Measurements from ENCODE around the gene CISH.

Gene CISH

DNA sequence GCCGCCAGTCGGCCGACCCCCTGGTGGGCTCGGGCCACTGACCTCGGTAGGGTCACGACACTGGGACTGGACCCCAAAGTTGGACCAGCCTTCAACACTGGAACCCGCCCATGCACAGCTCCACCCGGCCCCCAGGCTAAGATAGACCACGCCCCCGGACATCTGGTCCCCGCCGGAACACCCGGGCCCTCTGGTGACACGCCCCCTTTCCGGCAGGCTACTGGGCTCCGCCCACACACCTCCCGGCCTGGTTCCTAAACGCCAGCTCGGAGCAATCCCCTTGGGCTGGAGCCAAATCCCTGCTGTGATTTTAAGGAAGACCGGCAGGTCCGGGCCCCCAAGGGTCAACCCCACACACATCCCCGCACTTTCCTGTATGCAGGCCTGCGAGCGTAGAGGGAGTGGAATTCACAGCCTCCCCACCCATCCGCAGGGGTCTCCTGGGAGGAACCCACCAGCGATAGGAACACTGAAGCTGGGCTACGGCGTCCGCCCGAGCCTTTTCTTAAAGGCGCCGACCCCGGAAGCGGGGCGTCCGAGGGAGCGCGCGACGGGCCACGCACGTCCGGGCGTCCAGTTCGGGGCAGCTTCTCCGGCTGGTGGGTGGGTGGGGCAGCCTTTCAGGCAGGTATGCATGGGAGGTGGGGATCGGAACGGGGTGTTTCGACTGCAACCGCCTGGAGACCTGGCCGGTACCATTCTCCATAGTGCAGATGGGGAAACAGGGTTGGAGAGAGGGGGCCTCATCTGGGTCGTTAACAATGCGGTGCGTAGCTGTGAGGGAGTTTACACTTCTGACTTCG, 42.4 kb downstream of the CISH start, which contains the start of gene HEMK1:
TSS of gene HEMK1 (plus strand) at position 576 of the 803 bp plus-strand sequence. CDS start 1,583 bp downstream, outside the sequence.
- DNase-seq = peak; percentile 77

DNA sequence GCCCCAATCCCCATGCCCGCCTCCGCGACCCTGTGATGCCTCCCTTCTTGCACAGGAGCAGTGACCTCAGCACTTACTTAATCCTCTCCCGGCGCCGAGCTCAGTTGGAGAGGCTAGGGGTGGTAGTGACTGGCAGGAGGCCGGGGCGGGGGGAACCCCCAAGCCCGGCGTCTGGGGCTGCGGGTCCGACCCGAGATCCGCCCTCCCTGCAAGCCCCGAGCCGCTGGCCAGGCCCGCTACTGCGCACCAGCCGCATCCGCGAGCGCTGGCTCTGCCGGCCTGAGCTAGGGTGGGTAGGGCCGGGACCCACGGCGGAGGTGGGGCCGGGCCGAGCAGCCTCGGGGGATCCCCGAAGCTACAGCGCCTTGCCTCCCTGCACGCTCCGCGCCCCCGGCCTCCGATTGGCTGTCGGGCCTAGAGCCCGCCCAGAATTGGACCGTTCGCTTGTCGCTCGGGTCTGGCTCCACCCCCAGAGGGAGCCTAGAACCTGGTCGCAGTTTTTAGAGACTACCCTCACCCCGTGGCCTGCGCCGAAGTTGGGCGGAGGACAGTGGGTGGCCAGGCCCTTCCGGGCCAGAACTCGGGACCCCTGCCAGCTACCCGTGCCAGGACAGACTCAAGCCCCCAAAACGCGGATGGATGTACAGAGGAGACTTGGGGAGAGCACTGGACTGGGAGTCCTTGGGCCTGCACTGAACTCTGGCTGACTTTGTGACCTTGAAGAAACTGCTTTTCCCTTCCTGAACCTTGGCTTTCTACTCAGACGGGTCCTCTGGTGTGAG, 44.0 kb downstream of the CISH start, which contains the start of gene C3orf18:
TSS of gene C3orf18 (minus strand) at position 362 of the 782 bp plus-strand sequence. CDS start 2,048 bp downstream, outside the sequence.
- peak; percentile 46 for DNase-seq

DNA sequence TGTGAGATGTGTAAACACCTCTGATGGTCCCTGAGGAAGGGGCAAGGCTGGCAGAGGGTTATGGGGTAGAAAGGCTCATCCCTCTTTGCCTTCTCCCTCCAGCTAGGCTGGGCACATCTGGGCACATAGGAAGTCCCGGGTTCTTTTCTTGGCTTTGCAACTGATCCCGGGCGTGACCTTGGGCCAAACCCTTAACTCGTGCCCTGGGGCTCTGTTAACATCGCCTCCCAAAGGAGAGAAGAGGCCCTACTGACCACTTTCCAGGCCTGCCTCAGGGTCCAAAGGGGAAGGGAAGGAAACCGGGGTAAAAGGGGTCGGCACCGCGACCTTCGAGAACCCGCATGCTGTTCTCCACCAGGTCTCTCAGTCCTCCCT, 44.6 kb downstream of the CISH start:
- no peak for DNase-seq

DNA sequence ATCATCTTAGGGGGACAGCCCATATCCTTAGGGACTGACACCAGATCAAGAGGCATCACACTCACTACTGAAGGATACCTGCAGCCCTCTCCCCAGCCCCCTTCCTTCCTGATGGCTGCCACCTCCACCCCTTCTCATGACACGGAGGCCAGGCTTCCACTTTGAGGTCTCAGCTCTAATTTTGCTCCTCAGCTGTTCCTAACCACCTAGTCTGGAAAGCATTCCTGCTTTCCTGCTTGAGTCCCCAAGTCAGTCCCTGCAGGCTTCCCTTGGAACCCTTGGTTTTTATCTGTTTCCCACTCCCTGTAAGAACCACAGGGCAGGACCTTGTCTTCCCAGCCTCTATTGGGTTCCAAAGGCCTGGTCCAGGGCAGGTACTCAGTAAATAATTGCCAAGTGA, 47.3 kb downstream of the CISH start:
- DNase-seq = no peak

DNA sequence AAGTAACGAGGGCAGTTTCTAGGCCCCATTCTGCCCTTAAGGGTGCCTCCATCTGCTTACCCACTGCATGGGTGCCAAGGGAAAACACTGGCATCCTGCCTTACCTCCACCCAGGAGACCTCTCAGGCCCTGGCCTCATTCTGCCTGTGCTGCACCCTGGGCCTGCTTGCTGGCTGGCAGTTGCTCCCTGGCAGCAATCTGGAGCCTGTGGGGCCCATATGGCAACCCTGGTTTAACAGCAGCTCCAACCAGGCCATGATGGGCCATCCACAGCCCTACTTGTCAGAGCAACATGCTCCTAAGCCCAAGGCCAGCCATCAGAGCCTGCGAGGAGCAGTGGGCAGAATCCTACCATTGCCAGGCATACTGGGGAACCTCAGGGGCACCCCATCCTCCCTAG, 47.7 kb downstream of the CISH start:
- no peak for DNase-seq

DNA sequence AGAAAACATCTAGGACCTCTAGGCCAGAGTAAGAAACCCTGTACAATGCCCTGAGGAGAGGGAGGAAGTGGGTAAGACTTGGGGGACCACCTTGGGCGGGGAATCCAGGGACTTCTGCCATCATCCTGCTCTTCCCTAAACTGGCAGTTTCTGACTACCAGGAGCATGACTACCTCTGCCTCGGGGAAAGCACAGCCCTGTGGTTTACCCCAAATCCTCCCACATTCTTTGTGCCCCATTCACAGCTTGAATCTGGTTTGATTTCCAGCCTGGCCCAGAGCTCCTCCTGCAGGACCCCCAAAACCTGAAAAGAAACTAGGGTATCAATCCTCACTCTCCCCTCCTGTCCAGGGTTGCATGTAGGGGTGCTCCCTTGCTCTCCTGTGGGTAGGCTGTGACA, 48.7 kb downstream of the CISH start:
- no peak for DNase-seq

DNA sequence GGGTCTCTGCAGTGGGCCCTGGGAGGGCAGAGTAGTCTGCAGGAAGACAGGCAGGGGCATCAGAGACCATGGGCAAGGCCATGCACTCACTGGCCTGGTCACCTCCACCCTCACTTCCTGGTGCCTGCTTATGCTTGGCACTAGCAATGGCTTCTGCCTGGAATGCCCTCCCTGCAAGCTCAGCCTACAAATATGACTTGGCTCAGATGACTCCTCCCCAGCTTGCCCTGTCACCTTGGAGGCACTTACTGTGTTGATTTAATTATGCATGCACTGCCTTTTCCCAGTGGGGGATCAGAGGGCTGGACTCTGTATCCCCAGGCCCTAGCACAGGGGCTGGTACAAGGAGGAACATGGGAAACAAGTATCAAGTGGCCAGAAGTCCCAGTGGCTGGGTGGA, 51.9 kb downstream of the CISH start:
- DNase-seq = no peak

DNA sequence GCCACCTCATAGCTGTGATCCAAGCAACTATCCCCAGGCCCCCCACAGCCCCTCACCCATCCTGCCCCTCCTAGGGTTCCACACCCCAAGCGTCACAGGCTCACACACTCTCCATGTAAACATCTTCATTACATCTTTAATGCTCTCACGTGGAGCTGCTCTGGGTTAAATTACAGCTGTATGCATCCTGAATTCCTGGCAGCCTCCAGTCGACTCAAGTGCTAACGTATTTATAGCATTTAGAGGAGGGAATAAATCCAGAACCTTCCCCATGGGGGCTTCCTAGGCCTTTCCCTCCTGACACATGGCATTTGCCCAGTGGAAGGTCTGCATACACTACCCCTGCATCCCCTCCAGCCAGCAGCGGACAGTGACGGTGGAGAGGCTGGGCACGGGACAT, 53.7 kb downstream of the CISH start:
- no peak for DNase-seq

DNA sequence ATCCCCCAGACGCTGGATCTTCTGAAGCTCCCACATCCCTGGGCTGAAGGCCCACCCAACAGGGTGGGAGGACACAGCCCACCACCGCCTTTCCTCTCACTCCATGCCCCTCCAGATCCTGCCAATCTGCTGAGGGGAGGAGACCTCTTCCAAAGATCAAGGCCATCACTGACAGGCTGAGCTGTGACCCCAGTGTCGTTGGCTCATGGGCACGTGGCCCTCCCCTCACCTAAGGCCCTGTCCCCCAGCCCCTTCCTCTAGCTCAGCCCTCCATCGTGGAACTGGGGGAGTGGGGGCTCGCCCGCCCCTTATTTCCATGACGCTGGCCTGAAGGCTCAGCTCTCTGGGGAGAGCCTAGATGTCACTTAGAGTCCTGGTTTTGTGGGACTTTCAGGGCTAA, 54.5 kb downstream of the CISH start:
- DNase-seq = no peak

Measured in NCI-H1105 (cell line).